Subcutaneous abdominal adipose tissue (tissue), 5 donors: Measurements from ENCODE around the gene GPC3.

Experiments used
- H3K27ac ChIP-seq: one replicate; pipeline ENCODE4 v1.7.0; 2013; ENCODE audit warnings: low read depth, mild to moderate bottlenecking, inconsistent platforms, low read length, moderate library complexity
- H3K27me3 ChIP-seq, 5 donors: one replicate each; pipeline ENCODE4 v1.7.0; 2013; ENCODE audit warnings: low read length in 5 of 5, inconsistent platforms in 1 of 5; ENCODE audit not compliant: control insufficient read depth in 5 of 5, insufficient read depth in 4 of 5
- H3K36me3 ChIP-seq, 5 donors: one replicate each; pipeline ENCODE4 v1.7.0; 2013; ENCODE audit warnings: low read length in 5 of 5; ENCODE audit not compliant: control insufficient read depth in 5 of 5, insufficient read depth in 5 of 5
- H3K4me1 ChIP-seq, 5 donors: one replicate each; pipeline ENCODE4 v1.7.0; 2013; ENCODE audit warnings: low read length in 5 of 5, mild to moderate bottlenecking in 3 of 5, moderate library complexity in 1 of 5; ENCODE audit not compliant: control insufficient read depth in 5 of 5, insufficient read depth in 5 of 5
- H3K4me3 ChIP-seq, 5 donors: one replicate each; pipeline ENCODE4 v1.7.0; 2013; ENCODE audit warnings: low read length in 5 of 5, low read depth in 1 of 5
- H3K9ac ChIP-seq, 5 donors: one replicate each; pipeline ENCODE4 v1.7.0; 2013; ENCODE audit warnings: low read length in 5 of 5, mild to moderate bottlenecking in 4 of 5, moderate library complexity in 3 of 5
- H3K9me3 ChIP-seq, 5 donors: one replicate each; pipeline ENCODE4 v1.7.0; 2013; ENCODE audit warnings: low read length in 5 of 5; ENCODE audit not compliant: control insufficient read depth in 5 of 5
- donor health status: healthy.
- donor health status: healthy.
- donor health status: healthy.
- donor health status: healthy.
- donor health status: healthy.

The GPC3 gene

GRCh38 chrX:133677123-133678063 lies 308.0 kb downstream of the GPC3 start:
- Histone ChIP-seq H3K27me3 (peaks cover 4 to 24% (median 13%) of the 10 kb centered on the region in 5 donors), H3K9ac (no peak overlapping the region), H3K4me3 (no peak overlapping the region), H3K36me3 (no peaks in the 10 kb centered on the region), H3K4me1 (no peaks in the 10 kb centered on the region), H3K27ac (no peak overlapping the region), H3K9me3 (no peaks in the 10 kb centered on the region)

- H3K36me3 ChIP-seq = no peaks in the 10 kb centered on the region
- H3K9me3 ChIP-seq = no peaks in the 10 kb centered on the region
- no peak overlapping the region for H3K4me3 ChIP-seq
- H3K9ac ChIP-seq = no peak overlapping the region
- H3K27me3 ChIP-seq = peaks cover 4 to 22% (median 13%) of the 10 kb centered on the region in 5 donors
- no peaks in the 10 kb centered on the region for H3K4me1 ChIP-seq
- H3K27ac ChIP-seq = no peak overlapping the region
Observed at GRCh38 chrX:133676344-133677122, 308.9 kb downstream of the GPC3 start.

- Histone ChIP-seq H3K27ac (no peak overlapping the region), H3K4me3 (no peak overlapping the region), H3K9me3 (no peaks in the 10 kb centered on the region), H3K27me3 (peaks cover 1 to 22% (median 10%) of the 10 kb centered on the region in 5 donors), H3K4me1 (no peaks in the 10 kb centered on the region), H3K9ac (no peak overlapping the region), H3K36me3 (no peaks in the 10 kb centered on the region)
Observed at GRCh38 chrX:133674726-133675470, 310.5 kb downstream of the GPC3 start.

- Histone ChIP-seq H3K27me3 (peaks cover 0 to 18% (median 7%) of the 10 kb centered on the region in 5 donors), H3K36me3 (no peaks in the 10 kb centered on the region), H3K4me1 (no peaks in the 10 kb centered on the region), H3K4me3 (no peak overlapping the region), H3K9me3 (no peaks in the 10 kb centered on the region), H3K27ac (no peak overlapping the region), H3K9ac (no peak overlapping the region)
Observed at GRCh38 chrX:133670383-133670782, 315.0 kb downstream of the GPC3 start.

GRCh38 chrX:133669214-133669613 lies 316.2 kb downstream of the GPC3 start:
- Histone ChIP-seq H3K9ac (no peak overlapping the region), H3K9me3 (no peaks in the 10 kb centered on the region), H3K36me3 (no peaks in the 10 kb centered on the region), H3K27me3 (peaks cover 0 to 13% (median 6%) of the 10 kb centered on the region in 5 donors), H3K4me1 (no peaks in the 10 kb centered on the region), H3K27ac (no peak overlapping the region), H3K4me3 (no peak overlapping the region)

- peaks cover 0 to 9% (median 6%) of the 10 kb centered on the region in 5 donors for H3K27me3 ChIP-seq
- no peak overlapping the region for H3K4me3 ChIP-seq
- H3K4me1 ChIP-seq = no peaks in the 10 kb centered on the region
- no peaks in the 10 kb centered on the region for H3K36me3 ChIP-seq
- no peak overlapping the region for H3K9ac ChIP-seq
- H3K27ac ChIP-seq = no peak overlapping the region
- H3K9me3 ChIP-seq = no peaks in the 10 kb centered on the region
Observed at GRCh38 chrX:133668225-133668931, 317.0 kb downstream of the GPC3 start.

- Histone ChIP-seq H3K27ac (no peak overlapping the region), H3K36me3 (no peaks in the 10 kb centered on the region), H3K4me1 (peaks cover 0 to 6% (median 0%) of the 10 kb centered on the region in 5 donors), H3K9ac (no peak overlapping the region), H3K4me3 (no peak overlapping the region), H3K27me3 (peaks cover 0 to 8% (median 6%) of the 10 kb centered on the region in 5 donors), H3K9me3 (no peaks in the 10 kb centered on the region)
Observed at GRCh38 chrX:133666256-133666655, 319.1 kb downstream of the GPC3 start.

- H3K9me3 ChIP-seq = no peaks in the 10 kb centered on the region
- no peak overlapping the region for H3K27ac ChIP-seq
- H3K27me3 ChIP-seq = peaks cover 0 to 4% (median 3%) of the 10 kb centered on the region in 5 donors
- peaks cover 0 to 6% (median 0%) of the 10 kb centered on the region in 5 donors for H3K4me1 ChIP-seq
- H3K9ac ChIP-seq = no peak overlapping the region
- no peaks in the 10 kb centered on the region for H3K36me3 ChIP-seq
- no peak overlapping the region for H3K4me3 ChIP-seq
Observed at GRCh38 chrX:133661962-133662839, 323.2 kb downstream of the GPC3 start.
